ENCODE data around the gene SLC35B2. TPM values are rescaled to one million over a fixed set of nuclear protein-coding genes. Genes with fewer than 3 reads are reported as not detected.

The SLC35B2 gene
- total RNA-seq, 1 donor from 2014 or later, result 77.0 TPM

GRCh38 chr6:44214307-44214706, 43.0 kb downstream of the SLC35B2 start:
- no peak overlapping the region for H3K27ac Mint-ChIP-seq (ENCODE audit: unreplicated experiment)
- peaks cover 27% of the 10 kb centered on the region for H3K4me1 Mint-ChIP-seq (ENCODE audit: unreplicated experiment)
- H3K9me3 Mint-ChIP-seq (ENCODE audit: unreplicated experiment), result no peaks in the 10 kb centered on the region
- H3K36me3 Mint-ChIP-seq (ENCODE audit: unreplicated experiment), result no peaks in the 10 kb centered on the region
- no peak for TF ChIP-seq CTCF (IDR thresholded peaks at IDR 0.05)
- H3K4me3 Mint-ChIP-seq (ENCODE audit: unreplicated experiment), result no peak overlapping the region
- no peak for DNase-seq (ENCODE audit: extremely low spot score, unreplicated experiment)
- H3K27me3 Mint-ChIP-seq (ENCODE audit: unreplicated experiment), result peaks cover 6% of the 10 kb centered on the region

GRCh38 chr6:44211284-44211683, 46.0 kb downstream of the SLC35B2 start:
- DNase-seq (ENCODE audit: extremely low spot score, unreplicated experiment), result no peak
- no peaks in the 10 kb centered on the region for H3K9me3 Mint-ChIP-seq (ENCODE audit: unreplicated experiment)
- TF ChIP-seq CTCF (IDR thresholded peaks at IDR 0.05), result no peak
- no peak overlapping the region for H3K4me3 Mint-ChIP-seq (ENCODE audit: unreplicated experiment)
- peaks cover 2% of the 10 kb centered on the region for H3K36me3 Mint-ChIP-seq (ENCODE audit: unreplicated experiment)
- no peaks in the 10 kb centered on the region for H3K4me1 Mint-ChIP-seq (ENCODE audit: unreplicated experiment)
- H3K27ac Mint-ChIP-seq (ENCODE audit: unreplicated experiment), result no peak overlapping the region
- H3K27me3 Mint-ChIP-seq (ENCODE audit: unreplicated experiment), result peaks cover 6% of the 10 kb centered on the region

DNA sequence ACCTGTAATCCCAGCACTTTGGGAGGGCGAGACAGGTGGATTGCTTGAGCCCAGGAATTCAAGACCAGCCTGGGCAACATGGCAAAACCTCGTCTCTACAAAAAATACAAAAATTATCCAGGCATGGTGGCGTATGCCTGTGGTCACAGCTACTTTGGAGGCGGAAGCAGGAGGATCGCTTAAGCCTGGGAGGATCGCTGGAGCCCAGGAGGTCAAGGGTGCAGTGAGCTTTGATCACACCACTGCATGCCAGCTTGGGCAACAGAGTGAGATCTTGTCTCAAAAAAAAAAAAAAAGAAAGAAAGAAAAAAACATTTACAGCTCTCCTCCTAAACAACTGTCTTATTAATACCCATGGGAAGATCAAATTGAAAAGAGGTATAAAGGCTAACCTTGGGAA, 49.4 kb downstream of the SLC35B2 start:
- DNase-seq (ENCODE audit: extremely low spot score, unreplicated experiment), result no peak
- H3K4me3 Mint-ChIP-seq (ENCODE audit: unreplicated experiment), result no peak overlapping the region
- H3K27ac Mint-ChIP-seq (ENCODE audit: unreplicated experiment), result no peak overlapping the region
- H3K27me3 Mint-ChIP-seq (ENCODE audit: unreplicated experiment), result no peaks in the 10 kb centered on the region
- H3K9me3 Mint-ChIP-seq (ENCODE audit: unreplicated experiment), result no peaks in the 10 kb centered on the region
- H3K36me3 Mint-ChIP-seq (ENCODE audit: unreplicated experiment), result peaks cover 2% of the 10 kb centered on the region
- TF ChIP-seq CTCF (IDR thresholded peaks at IDR 0.05), result no peak
- peaks cover 6% of the 10 kb centered on the region for H3K4me1 Mint-ChIP-seq (ENCODE audit: unreplicated experiment)

Other genes with a start within 250 kb of the SLC35B2 start
- 36.5 and 38.9 TPM in 2 replicates for gene MRPL14, start 130.1 kb downstream of the SLC35B2 start, total RNA-seq
- 36.1 and 36.2 TPM in 2 replicates for gene TMEM63B, start 130.0 kb downstream of the SLC35B2 start, total RNA-seq
- not detected in 2 replicates for gene CAPN11, start 98.7 kb downstream of the SLC35B2 start, total RNA-seq
- not detected in 2 replicates for gene MYMX, start 40.6 kb downstream of the SLC35B2 start, total RNA-seq
- 130 and 135 TPM in 2 replicates for gene SLC29A1, start 33.9 kb downstream of the SLC35B2 start, total RNA-seq
- 509 and 527 TPM in 2 replicates for gene HSP90AB1, start 10.4 kb downstream of the SLC35B2 start, total RNA-seq
- gene NFKBIE, start 8.0 kb upstream of the SLC35B2 start, total RNA-seq, result 11.1 and 13.1 TPM in 2 replicates
- 0.08 TPM in 1 of 2 replicates, not detected in the other for gene TMEM151B, start 12.9 kb upstream of the SLC35B2 start, total RNA-seq
- gene AARS2, start 55.8 kb upstream of the SLC35B2 start, total RNA-seq, result 13.2 and 13.3 TPM in 2 replicates
- gene SPATS1, start 85.1 kb upstream of the SLC35B2 start, total RNA-seq, result not detected in 2 replicates
- gene CDC5L, start 130.2 kb upstream of the SLC35B2 start, total RNA-seq, result 22.5 and 23.1 TPM in 2 replicates

All from osteocyte (in vitro differentiated cells).